ENCODE results near the gene CNTROB.

- TF ChIP-seq CTCF (conservative IDR thresholded peaks at IDR 0.05; ENCODE audit: low read length) = no peak
- TF ChIP-seq EZH2phosphoT487 (IDR thresholded peaks at IDR 0.05; ENCODE audit: borderline replicate concordance, low read depth, low read length) = no peak
Observed at GRCh38 chr17:7932483-7932891, 481 bp downstream of the CNTROB start.
